AG04450 (cell line): Measurements from ENCODE around the gene CFL1. TPM values are rescaled to one million over a fixed set of nuclear protein-coding genes. Genes with fewer than 3 reads are reported as not detected.
"Not testable (repeated sequence)": the region's sequence is repeated elsewhere in the genome, so short reads cannot be mapped to it uniquely, and the experiment has no call there.

Source experiments
- CTCF ChIA-PET: fragments of 300-600, 350-600 bp; formaldehyde crosslinking; extraction: SDS; loops from one replicate; lab custom pipeline; 2022; ENCODE audit warnings: antibody characterized with exemption, inconsistent platforms; lab: Charles Lee
- POLR2A ChIA-PET: fragments of 350-600 bp; formaldehyde crosslinking; extraction: SDS; loops from one replicate; lab custom pipeline; 2021; ENCODE audit warnings: antibody characterized with exemption, inconsistent platforms; lab: Yijun Ruan, JAX
- DNase-seq: peaks from one replicate; pipeline ENCODE4 v3.0.0-alpha.2; 2011; ENCODE audit warnings: low read depth, low spot score
- H3K27ac ChIP-seq: one replicate; pipeline ENCODE4 v1.5.1; 2012; ENCODE audit warnings: low read depth, low read length, control low read depth
- H3K27me3 ChIP-seq: one replicate; pipeline ENCODE4 v1.6.0; 2012; ENCODE audit warnings: low read length; ENCODE audit not compliant: control insufficient read depth, insufficient read depth
- H3K4me3 ChIP-seq: 2 replicates; pipeline ENCODE4 v1.5.1; 2011; ENCODE audit warnings: mild to moderate bottlenecking, low read depth, low read length, control low read depth
- H3K9me3 ChIP-seq: 2 replicates; pipeline ENCODE4 v1.5.1; 2012; ENCODE audit warnings: low read length; ENCODE audit not compliant: control insufficient read depth, insufficient read depth
- polyA plus RNA-seq: library from polyadenylated mRNA; depleted of rRNA; stranded (reverse); fragments of >200 nt; gene quantifications from 2 replicates; pipeline ENCODE4 v1.2.3, GENCODE V29; 2011
- TF ChIP-seq, protein P1 (sequence below): IDR thresholded peaks from 2 replicates; pipeline ENCODE4 v1.5.1; 2011; ENCODE audit warnings: low read depth, low read length, control low read depth, inconsistent platforms

CFL1 gene
- polyA plus RNA-seq, 1 experiment = 1,553 TPM

DNA sequence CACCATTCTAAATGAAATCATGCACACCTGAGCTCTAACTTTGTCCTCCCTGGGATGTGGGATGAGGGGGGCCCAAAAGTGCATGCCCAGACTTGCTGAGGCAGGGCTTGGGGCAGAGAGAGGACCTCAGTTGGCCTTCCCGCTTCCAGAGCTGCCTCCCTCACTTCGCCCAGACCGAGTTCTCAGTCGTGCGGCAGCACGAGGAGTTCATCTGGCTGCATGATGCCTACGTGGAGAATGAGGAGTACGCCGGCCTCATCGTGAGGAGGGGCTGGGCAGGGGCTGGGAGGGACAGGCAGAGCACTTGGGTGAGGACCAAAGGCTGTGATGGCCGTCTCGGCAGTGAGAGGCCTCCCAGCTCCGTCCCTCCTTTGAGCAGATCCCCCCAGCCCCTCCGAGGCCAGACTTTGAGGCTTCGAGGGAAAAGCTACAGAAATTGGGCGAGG lies 8.2 kb downstream of the CFL1 start:
- no peaks in the 10 kb centered on the region for H3K27me3 ChIP-seq
- TF ChIP-seq, protein P1, sequence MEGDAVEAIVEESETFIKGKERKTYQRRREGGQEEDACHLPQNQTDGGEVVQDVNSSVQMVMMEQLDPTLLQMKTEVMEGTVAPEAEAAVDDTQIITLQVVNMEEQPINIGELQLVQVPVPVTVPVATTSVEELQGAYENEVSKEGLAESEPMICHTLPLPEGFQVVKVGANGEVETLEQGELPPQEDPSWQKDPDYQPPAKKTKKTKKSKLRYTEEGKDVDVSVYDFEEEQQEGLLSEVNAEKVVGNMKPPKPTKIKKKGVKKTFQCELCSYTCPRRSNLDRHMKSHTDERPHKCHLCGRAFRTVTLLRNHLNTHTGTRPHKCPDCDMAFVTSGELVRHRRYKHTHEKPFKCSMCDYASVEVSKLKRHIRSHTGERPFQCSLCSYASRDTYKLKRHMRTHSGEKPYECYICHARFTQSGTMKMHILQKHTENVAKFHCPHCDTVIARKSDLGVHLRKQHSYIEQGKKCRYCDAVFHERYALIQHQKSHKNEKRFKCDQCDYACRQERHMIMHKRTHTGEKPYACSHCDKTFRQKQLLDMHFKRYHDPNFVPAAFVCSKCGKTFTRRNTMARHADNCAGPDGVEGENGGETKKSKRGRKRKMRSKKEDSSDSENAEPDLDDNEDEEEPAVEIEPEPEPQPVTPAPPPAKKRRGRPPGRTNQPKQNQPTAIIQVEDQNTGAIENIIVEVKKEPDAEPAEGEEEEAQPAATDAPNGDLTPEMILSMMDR = no peak
- H3K9me3 ChIP-seq = peaks cover 18% of the 10 kb centered on the region; the same call in 1 of the 2 replicates
- DNase-seq = no peak
- ChIA-PET POLR2A (interaction anchor here (0.8 to 5.0 kb wide), 5 partner anchors 9 to 137 kb away, joined by 3 to 40 read pairs (median 5); partner anchors contain the start of genes CFL1 and MUS81), CTCF (interaction anchor here (0.6 to 1.9 kb wide), 2 partner anchors 35 to 136 kb away, joined by 3 to 9 read pairs; no protein-coding TSS in a partner anchor)
- H3K4me3 ChIP-seq = no peak overlapping the region
- no peak overlapping the region for H3K27ac ChIP-seq

DNA sequence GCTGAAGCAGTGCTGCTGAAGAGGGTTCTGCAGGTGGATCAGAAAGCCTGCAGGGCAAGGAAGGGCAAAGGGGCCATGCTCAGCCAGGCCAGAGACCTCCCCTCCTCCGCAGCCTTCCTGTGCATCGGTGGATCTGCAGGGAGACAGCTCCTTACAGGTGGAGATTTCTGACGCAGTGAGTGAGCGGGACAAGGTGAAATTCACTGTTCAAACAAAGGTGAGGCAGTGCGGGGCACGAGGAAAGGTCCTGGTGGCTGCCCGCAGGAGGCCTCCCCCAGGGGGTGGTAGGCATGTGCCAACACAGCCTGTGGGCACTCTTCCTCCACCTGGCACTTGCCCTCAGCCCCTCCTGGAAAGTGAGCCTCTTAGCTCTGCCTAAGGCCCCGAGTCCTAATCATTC lies 8.6 kb downstream of the CFL1 start:
- no peak overlapping the region for H3K27ac ChIP-seq
- POLR2A ChIA-PET = interaction anchor here (1.0 to 5.0 kb wide), 3 partner anchors 10 to 137 kb away, joined by 3 to 40 read pairs (median 5); partner anchors contain the start of genes CFL1 and MUS81
- H3K4me3 ChIP-seq = no peak overlapping the region
- CTCF ChIA-PET = interaction anchor here (1.1 to 1.9 kb wide), 2 partner anchors 10 to 36 kb away, joined by 3 to 9 read pairs; partner anchors contain the start of gene MUS81
- DNase-seq = no peak
- H3K9me3 ChIP-seq = peaks cover 18% of the 10 kb centered on the region; the same call in 1 of the 2 replicates
- no peaks in the 10 kb centered on the region for H3K27me3 ChIP-seq
- TF ChIP-seq, protein P1 = no peak

DNA sequence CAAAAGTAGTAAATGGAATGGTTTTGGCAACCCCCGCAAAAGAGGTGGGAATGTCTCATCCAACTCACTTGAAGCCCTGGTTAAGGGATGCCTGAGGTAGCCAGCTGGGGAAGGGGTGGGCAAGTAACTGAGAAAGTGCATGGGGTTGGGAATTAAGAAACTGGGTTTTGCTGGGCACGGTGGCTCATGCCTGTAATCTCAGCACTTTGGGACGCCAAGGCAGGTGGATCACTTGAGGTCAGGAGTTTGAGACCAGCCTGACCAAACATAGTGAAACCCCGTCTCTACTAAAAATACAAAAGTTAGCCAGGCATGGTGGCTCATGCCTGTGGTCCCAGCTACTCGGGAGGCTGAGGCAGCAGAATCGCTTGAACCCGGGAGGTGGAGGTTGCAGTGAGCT lies 9.3 kb downstream of the CFL1 start:
- not testable (repeated sequence) for DNase-seq, H3K4me3 ChIP-seq, H3K27me3 ChIP-seq, H3K27ac ChIP-seq
- ChIA-PET CTCF (interaction anchor here (1.1 to 1.9 kb wide), 2 partner anchors 11 to 36 kb away, joined by 3 to 9 read pairs; partner anchors contain the start of gene MUS81), POLR2A (interaction anchor here (0.6 to 5.0 kb wide), 4 partner anchors 11 to 264 kb away, joined by 3 to 40 read pairs (median 5); partner anchors contain the start of genes CFL1, MUS81 and SNX32)
- peaks cover 18% of the 10 kb centered on the region; the same call in 1 of the 2 replicates for H3K9me3 ChIP-seq

GRCh38 chr11:65847746-65848145 lies 10.2 kb downstream of the CFL1 start:
- CTCF ChIA-PET = interaction anchor here (0.7 kb wide), 1 partner anchor 271 kb away, joined by 3 read pairs; no protein-coding TSS in a partner anchor
- DNase-seq = no peak
- POLR2A ChIA-PET = interaction anchor here (0.7 to 5.0 kb wide), 2 partner anchors 11 to 63 kb away, joined by 3 to 40 read pairs; partner anchors contain the start of genes CFL1 and MUS81
- Histone ChIP-seq H3K4me3 (no peak overlapping the region), H3K27ac (no peak overlapping the region), H3K27me3 (no peaks in the 10 kb centered on the region), H3K9me3 (peaks cover 18% of the 10 kb centered on the region; the same call in 1 of the 2 replicates)
- TF ChIP-seq, protein P1 = no peak

DNA sequence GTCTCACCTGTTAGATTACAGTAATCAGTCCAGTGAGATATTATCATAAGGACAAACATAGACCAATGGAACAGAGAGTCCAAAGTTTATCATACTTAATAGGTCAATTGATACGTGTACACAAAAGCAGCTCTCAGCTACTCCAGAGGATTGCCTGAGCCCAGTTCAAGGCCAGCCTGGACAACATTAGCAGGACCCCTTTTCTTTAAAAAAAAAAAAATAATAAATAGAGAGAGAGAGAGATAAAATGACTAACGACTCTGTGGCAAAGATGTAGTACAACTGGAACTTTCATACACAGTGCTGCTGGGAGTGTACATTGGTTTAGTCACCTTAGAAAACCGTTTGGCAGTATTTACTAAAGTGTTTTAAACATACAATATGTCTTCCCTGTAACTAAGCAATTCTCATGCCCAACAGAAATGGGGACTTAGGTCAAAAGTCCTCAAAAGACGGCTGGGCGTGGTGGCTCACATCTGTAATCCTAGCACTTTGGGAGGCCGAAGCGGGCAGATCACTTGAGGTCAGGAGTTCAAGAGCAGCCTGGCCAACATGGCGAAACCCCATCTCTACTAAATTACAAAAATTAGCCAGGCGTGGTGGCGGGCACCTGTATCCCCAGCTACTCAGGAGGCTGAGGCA lies 13.6 kb downstream of the CFL1 start:
- TF ChIP-seq, protein P1 = no peak
- ChIA-PET POLR2A (interaction anchor here (0.7 to 0.9 kb wide), 3 partner anchors 11 to 44 kb away, joined by 4 to 16 read pairs (median 12); partner anchors contain the start of genes FIBP and SNX32), CTCF (no interaction called here)
- DNase-seq = no peak
- Histone ChIP-seq H3K27ac (no peak overlapping the region), H3K4me3 (no peak overlapping the region), H3K27me3 (no peaks in the 10 kb centered on the region), H3K9me3 (no peaks in the 10 kb centered on the region)
